Suppressor macrophage treated with lipopolysaccharide for 1 hour (primary cell): ENCODE measurements around the gene B3GLCT.
"Not testable (repeated sequence)": the region's sequence is repeated elsewhere in the genome, so short reads cannot be mapped to it uniquely, and the experiment has no call there.

Source experiments
- DNase-seq, 3 donors: peaks; one replicate each; pipeline ENCODE4 v3.0.0-alpha.2; 2020 to 2022

B3GLCT gene

GRCh38 chr13:31286930-31287329, 87.2 kb downstream of the B3GLCT start:
- DNase-seq, result no peak

- DNase-seq, result no peak
These were observed 101.3 kb downstream of the B3GLCT start for GRCh38 chr13:31301119-31301518.

- no peak for DNase-seq
These were observed 110.6 kb downstream of the B3GLCT start for GRCh38 chr13:31310356-31310755.

- no peak for DNase-seq
These were observed 111.0 kb downstream of the B3GLCT start for GRCh38 chr13:31310786-31311185.

GRCh38 chr13:31311921-31312320, 112.1 kb downstream of the B3GLCT start:
- no peak for DNase-seq

- no peak for DNase-seq
These were observed 115.2 kb downstream of the B3GLCT start for GRCh38 chr13:31314961-31315360.

GRCh38 chr13:31320946-31321345, 121.2 kb downstream of the B3GLCT start:
- no peak for DNase-seq

GRCh38 chr13:31321457-31321856, 121.7 kb downstream of the B3GLCT start:
- no peak for DNase-seq

GRCh38 chr13:31322026-31322425, 122.3 kb downstream of the B3GLCT start:
- no peak for DNase-seq

GRCh38 chr13:31322702-31323405, 123.1 kb downstream of the B3GLCT start:
- no peak for DNase-seq

GRCh38 chr13:31327182-31327860, 127.5 kb downstream of the B3GLCT start:
- no peak for DNase-seq

GRCh38 chr13:31328549-31329235, 128.9 kb downstream of the B3GLCT start:
- DNase-seq, result no peak

- no peak for DNase-seq
These were observed 130.5 kb downstream of the B3GLCT start for GRCh38 chr13:31330236-31330635.

GRCh38 chr13:31331068-31331467, 131.3 kb downstream of the B3GLCT start:
- no peak for DNase-seq

- DNase-seq, result no peak
These were observed 134.8 kb downstream of the B3GLCT start for GRCh38 chr13:31334547-31334946.

GRCh38 chr13:31334994-31335557, 135.3 kb downstream of the B3GLCT start:
- no peak for DNase-seq

- not testable (repeated sequence) for DNase-seq
These were observed 139.8 kb downstream of the B3GLCT start for GRCh38 chr13:31339616-31340015.

- not testable (repeated sequence) for DNase-seq
These were observed 141.1 kb downstream of the B3GLCT start for GRCh38 chr13:31340848-31341247.

- no peak for DNase-seq
These were observed 147.1 kb downstream of the B3GLCT start for GRCh38 chr13:31346891-31347290.

GRCh38 chr13:31349156-31349555, 149.4 kb downstream of the B3GLCT start:
- DNase-seq, result no peak

GRCh38 chr13:31350560-31350959, 150.8 kb downstream of the B3GLCT start:
- DNase-seq, result no peak

GRCh38 chr13:31351376-31351775, 151.6 kb downstream of the B3GLCT start:
- no peak for DNase-seq

- DNase-seq, result no peak
These were observed 152.7 kb downstream of the B3GLCT start for GRCh38 chr13:31352467-31352866.

- DNase-seq, result no peak
These were observed 155.2 kb downstream of the B3GLCT start for GRCh38 chr13:31355001-31355400.
